HG02840 (cell line): ENCODE measurements around the gene NTSR2.

Source experiments
- ATAC-seq: cut with Tn5 transposase; IDR thresholded peaks from one replicate; pipeline ENCODE4 v1.9.1; 2021; ENCODE audit warnings: mild to moderate bottlenecking, moderate library complexity, moderate number of reproducible peaks; ENCODE audit not compliant: unreplicated experiment, low FRiP score

Gene NTSR2

GRCh38 chr2:11633923-11634478 is 36.0 kb downstream of the NTSR2 start:
- no peak for ATAC-seq

- ATAC-seq: no peak
Observed at GRCh38 chr2:11631462-11631861, 38.5 kb downstream of the NTSR2 start.

GRCh38 chr2:11630855-11631254 is 39.1 kb downstream of the NTSR2 start:
- ATAC-seq: no peak

GRCh38 chr2:11629851-11630250 is 40.1 kb downstream of the NTSR2 start:
- no peak for ATAC-seq

- no peak for ATAC-seq
Observed at GRCh38 chr2:11629215-11629614, 40.8 kb downstream of the NTSR2 start.

GRCh38 chr2:11628675-11629074 is 41.3 kb downstream of the NTSR2 start:
- ATAC-seq: no peak

DNA sequence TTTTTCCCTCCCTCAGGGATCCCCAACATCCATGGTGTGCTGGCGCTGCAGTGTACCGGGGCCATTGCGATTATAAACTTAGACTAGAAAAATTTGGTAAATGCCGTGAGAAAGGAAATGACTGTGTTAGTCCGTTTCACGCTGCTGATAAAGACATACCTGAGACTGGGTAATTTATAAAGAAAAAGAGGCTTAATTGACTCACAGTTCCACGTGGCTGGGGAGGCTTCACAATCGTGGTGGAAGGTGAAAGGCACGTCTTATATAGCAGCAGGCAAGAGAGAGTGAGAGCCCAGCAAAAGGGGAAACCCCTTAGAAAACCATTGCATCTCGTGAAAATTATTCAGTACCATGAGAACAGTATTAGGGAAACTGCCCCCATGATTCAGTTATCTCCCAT is 44.3 kb downstream of the NTSR2 start:
- ATAC-seq: no peak

DNA sequence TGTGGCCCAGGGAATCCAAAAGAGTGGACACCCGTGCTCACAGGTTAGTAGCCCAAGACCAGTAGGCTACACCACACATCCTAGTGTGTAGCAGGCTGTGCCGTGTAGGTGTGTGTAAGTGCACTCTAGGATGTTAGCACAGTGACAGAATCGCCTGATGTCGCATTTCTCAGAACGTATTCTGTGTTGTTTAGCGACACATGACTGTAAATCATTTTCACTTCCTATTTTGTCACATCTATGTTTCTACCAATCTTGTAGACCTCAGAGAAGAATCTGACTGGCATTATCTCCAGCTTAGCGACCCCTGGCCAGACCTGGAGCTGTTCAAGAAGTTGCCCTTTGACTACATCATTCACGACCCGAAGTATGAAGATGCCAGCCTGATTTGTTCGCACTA is 45.1 kb downstream of the NTSR2 start:
- no peak for ATAC-seq

- ATAC-seq: no peak
Observed at GRCh38 chr2:11622611-11623010, 47.4 kb downstream of the NTSR2 start.

DNA sequence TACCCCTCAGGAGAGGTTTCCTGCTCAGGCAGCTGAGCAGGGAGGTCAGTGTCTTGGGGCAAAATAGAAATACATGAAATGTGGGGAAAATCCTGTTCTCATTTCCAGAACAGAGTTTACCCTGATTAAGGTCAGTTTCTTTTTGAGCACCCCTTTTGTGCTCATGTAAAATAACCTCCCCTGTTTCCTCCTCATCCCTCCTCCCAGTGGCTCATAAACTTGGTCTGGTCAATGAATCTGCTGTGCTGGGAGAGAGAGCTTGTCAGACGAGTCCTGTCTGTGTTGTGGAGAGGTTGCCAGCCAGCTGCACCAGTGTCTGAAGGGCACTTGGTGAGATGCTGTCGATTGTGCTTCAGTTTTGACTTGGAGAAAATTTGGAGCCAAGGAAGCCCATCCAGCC is 48.6 kb downstream of the NTSR2 start:
- ATAC-seq: no peak

GRCh38 chr2:11618708-11619062 is 51.3 kb downstream of the NTSR2 start:
- no peak for ATAC-seq

GRCh38 chr2:11617984-11618707 is 51.8 kb downstream of the NTSR2 start:
- no peak for ATAC-seq

DNA sequence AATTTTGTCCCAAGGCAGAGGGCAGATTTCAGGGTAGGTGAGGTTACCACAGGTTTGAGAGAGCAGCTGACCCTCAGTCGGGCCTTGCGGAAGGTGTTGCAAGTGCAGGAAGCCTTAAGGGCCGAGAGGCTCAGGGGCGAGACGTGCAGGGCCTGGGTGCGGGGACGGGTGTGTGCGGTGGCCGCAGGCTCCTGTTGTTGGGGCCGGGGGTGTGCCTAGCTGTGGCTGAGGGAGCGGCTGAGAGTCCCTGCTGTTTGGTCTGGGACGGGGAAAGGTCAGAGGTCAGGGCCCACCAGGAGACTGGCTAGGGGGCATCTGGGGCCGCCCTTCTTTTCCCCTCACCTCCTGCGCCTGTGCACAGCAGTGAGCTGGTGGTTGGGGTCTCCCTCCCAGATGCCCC is 52.5 kb downstream of the NTSR2 start:
- ATAC-seq: no peak

DNA sequence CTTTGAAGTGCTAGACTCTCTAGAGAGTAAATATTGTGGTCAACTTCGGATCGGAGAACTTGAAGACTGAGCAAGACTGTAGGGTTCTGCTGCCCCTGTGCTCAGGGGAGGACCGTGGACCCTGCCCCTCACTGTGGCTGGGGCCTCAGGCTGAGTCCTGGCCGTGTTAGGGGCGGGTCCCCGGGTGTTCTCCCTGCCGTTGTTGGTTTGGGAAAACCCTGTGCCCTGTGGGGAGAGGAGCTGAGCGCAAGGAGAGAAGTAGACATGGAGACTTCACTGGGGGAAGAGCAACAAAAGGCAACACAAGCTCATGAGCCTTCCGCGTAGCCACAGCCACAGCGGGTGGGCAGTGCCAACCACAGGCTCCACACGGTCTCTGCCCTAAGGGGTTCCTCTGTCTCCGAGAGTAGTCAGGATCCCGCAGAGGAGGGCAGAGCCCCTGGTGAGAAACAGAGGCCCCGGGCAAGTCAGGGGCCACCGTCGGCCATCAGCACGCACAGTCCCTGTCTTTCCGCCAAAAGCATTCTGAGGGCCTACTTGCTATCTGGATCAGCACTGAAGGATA is 53.1 kb downstream of the NTSR2 start:
- no peak for ATAC-seq

GRCh38 chr2:11616097-11616687 is 53.8 kb downstream of the NTSR2 start:
- no peak for ATAC-seq

- no peak for ATAC-seq
Observed at GRCh38 chr2:11615209-11615608, 54.8 kb downstream of the NTSR2 start.

DNA sequence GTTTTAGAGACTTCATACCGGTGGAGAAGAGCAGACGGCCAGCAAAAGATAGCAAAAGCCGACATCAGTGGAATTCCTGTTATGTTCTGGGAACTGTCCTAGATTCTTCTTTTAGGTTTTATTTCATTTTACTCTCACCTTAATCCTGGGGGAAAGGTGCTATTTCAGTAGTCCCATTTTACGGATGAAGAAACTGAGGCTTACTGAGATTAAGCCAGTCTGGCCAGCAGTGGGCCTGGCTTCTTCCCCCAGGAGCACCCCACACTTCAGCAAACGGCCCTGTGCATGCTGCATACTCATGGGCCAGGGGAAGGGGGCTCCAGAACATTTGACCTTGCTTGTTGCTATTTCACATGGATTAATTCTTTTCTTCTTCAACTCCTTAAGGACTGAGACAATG is 56.7 kb downstream of the NTSR2 start:
- ATAC-seq: no peak

DNA sequence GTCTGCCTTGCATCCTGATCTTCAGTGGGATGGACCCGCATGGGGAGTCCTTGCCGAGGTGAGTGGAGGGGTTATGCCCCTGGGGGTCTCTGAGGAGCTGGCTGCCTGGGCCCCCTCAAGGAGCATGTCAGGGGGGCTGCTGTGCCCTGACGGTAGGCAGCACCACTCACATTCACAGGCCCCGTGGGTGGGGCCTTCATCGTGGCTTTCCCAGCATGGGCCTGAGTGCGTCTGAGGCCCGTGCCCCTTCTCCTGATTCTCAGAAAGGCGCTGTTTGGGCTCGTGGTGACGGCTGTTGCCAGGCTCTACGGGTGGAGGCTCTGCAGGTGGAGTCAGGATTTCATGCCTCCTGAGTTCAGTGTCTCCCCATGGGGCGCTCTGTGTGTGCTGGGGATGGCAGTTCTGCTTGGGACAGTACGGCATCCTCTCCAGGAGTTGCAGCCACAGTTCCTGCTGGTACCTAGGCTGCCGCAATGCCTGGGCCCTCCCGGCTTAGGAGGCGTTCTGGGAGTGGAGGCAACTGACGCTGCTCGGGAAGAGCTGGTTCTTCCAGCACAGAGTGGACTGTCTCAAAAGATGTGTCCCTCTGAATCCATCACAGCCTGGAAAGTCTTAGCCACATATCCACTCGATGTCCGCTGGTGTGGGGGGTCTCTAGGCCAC is 57.3 kb downstream of the NTSR2 start:
- no peak for ATAC-seq

- ATAC-seq: no peak
Observed at GRCh38 chr2:11611251-11611650, 58.7 kb downstream of the NTSR2 start.

DNA sequence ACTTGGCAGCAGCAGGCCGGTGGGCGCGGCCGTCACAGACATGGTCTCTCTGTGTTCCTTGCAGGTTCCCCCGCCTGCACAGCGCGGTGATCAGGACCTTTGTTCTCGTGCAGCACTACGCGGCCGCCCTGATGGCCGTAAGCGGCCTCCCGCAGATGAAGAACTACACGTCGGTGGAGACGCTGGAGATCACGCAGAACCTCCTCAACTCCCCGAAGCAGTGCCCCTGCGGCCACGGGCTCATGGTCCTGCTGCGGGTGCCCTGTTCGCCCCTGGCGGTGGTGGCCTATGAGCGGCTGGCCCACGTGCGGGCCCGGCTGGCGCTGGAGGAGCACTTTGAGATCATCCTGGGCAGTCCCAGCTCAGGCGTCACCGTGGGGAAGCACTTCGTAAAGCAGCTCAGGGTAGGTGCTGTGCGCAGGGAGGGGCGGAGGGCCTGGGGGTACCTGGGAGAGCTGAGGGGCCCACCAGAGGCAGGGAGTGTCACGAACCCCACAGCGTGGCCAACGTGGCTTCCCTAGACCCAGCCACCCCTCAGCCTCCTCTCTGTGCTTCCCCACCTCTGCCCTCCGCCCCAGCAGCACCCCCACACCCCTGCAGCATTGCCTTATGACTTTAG is 59.3 kb downstream of the NTSR2 start:
- ATAC-seq: no peak
